ENCODE data around the gene DNAH3.
"Not testable (repeated sequence)": the region's sequence is repeated elsewhere in the genome, so short reads cannot be mapped to it uniquely, and the experiment has no call there.

- not testable (repeated sequence) for TF ChIP-seq CTCF (IDR thresholded peaks at IDR 0.05); MAX (CRISPR knock-in tag; IDR thresholded peaks at IDR 0.05); ZBTB43 (CRISPR knock-in tag; IDR thresholded peaks at IDR 0.05); E2F4 (CRISPR knock-in tag; IDR thresholded peaks at IDR 0.05; ENCODE audit: borderline replicate concordance, low read depth); ZBTB21 (CRISPR knock-in tag; IDR thresholded peaks at IDR 0.05; ENCODE audit: borderline replicate concordance); NR3C1 (CRISPR knock-in tag; conservative IDR thresholded peaks at IDR 0.05; ENCODE audit: low read depth)
These were observed 55.9 kb downstream of the DNAH3 start for GRCh38 chr16:21094719-21095118.
